Measurements from ENCODE around the gene CADM1. TPM values are rescaled to one million over a fixed set of nuclear protein-coding genes. Genes with fewer than 3 reads are reported as not detected.

Gene CADM1
- 63.0 and 68.9 TPM in 2 replicates for total RNA-seq (2014; rRNA removed; shearing (Covaris generic))

DNA sequence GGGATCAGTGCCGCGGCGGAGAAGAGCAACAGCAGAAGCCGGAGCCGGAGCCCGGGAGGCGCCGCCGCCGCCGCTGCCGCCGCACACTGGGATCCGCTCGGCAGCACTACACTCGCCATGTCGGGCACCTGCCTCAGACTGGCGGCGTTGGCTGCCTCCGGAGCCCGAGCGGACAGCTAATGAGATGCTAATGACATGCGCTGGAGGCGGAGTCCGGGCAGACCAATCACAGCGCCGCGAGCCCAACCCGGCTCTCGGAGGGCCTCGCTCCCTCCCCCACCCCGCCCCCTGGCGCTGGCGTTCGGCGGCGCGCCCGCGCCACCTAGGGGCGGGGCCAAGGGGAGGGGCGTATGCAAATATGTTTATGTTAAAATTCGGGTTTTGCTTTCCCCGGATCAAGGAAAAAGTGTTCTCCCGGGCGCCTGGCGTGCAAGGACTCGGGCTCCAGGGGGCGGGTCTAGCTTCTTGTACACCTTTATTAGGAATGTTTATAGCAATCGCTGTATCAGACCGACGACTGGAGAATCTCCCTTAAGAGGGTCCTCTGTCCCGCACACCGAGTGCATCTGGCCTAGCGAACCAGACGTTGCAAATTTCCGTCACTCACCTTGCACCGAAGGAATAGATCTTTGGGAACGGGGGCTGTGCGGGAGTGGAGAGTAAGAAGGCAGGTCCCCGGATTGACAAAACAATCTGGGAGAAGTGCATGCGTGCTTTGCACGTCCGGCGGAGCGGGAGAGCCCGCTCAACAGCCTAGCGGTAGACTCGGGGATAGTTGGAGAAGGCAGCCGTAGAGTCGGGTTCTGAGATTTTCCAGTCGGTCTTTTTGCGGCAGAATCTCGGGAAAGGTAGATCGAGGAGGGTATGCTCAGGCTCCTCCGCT lies at the start of gene CADM1:
Gene CADM1 (minus strand): TSS at position 140 of the 883 bp plus-strand sequence.
- peak; percentile 94 for DNase-seq (ENCODE audit: low read depth)

DNA sequence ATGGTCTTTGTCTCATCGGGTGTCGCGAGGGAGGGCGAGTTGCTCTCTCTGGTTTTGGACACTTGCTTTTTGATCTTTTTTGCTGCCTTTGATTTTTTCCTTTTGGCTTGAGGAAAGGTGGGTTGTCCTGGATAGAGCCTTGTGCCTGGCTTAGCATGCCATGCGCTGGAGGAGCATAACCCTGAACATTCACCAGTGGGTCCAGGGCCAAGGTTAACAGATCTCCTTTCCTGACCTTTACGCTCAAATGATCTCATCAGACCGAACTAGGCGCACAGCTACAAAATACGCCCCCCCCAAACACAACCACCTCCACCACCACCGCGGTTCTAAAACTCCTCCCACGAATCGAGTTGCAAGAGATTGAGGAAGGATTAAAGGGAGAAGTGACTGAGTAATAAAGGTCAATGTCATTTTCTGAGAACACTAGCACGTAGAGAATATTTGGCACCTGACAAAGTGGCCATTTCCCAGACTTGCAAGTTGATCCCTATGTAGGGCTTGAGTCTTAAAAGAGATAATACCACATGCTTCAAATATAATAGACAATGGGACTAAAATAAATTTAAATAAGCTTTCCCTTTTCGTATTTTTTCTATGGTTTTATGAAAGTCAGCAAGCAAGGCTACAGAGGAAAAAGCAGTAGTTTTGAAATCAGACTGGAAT lies 48.7 kb upstream of the CADM1 start:
- DNase-seq (ENCODE audit: low read depth), result no peak

DNA sequence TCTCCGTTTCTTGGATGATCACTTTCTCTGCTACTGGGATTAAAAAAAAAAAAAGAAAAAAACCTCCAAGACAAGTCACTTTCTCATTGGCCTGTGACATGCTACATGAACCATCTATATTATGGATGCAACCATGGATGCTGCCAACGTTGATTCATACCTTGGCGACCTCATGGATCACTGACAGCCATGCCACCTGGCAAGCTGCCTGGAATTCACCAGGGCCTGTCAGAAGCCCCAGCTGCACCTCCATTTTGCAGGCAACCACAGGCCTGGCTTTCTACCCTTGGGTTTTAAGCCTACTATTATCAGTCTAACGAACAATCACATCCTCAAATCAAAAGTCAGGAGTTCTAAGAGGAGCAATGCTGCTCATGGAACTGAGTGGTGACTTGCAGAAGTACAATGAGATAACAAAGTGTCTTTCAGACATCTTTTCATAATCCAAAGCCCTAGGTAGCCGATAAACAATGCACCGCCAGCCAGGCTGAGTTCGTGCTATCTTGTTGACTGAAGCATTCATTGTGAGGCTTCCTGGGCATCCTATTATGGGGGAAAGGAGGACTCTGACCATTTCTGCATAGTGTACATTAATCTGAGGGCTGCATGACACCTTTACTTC lies 48.0 kb upstream of the CADM1 start:
- no peak for DNase-seq (ENCODE audit: low read depth)

DNA sequence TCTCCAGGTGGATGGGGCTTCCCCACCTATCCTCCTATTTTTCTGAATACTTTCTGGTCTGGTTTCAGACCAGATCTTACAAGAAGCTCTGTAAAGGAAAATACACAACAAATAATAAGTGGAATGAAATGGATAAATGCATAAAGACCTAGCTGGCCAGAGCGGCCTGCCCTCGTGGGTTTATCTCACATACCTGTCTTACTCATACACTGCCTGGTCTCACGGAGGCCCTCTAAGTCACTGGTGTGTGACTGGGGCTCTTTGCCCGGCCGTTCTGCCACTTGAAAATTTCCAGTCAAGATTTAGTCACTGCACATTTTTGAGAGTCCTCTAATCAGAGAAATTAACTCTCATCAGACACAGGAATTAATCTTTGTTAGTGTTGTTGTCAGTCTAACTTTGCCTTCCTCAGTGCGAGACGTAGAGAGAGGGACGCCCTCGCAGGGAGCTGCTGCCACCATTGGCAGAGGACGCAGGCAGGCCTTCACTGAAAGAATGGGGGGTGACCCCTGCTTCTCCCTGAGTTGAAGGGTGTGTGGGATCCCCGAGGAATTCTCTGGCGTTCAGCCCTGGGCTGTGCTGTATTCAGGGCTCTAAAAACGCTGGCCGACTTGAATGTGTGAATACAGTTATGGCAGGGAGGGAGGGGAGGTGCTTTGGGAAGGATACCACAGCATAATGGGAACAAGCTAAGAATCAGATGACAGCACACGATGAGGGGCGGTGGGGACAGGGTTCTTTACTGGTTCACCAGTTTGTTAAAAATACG lies 46.3 kb upstream of the CADM1 start:
- no peak for DNase-seq (ENCODE audit: low read depth)

DNA sequence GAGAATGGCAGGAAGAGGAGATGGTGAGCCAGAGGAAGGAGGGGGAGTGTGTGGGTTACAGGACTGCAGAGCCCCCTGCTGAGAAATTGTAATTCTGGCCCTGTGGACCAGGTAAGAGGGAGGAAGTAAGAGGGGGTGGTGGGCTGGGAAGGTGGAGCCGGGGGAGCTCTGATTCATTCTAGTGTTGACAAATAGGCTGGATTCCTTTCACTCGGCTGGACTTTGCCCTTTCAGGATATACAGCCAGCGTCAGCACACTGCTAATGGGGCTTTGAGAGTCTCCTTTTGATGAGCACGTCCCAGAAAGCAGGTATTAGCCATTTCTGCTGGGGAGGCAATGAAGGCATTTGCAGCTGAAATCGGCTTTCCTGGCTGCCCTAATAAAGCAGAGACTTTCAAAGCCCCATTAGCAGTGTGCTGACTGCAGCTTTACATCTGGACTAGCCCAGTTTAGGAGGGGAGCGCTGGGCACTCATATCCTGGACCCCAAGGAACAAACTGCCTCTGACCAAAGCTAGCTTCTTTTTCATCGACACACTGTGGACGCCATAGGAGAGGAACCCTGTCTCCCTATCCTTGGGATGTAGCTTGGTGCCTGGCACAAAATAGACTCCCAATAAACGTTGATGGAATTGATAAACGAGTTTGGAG lies 44.8 kb upstream of the CADM1 start:
- DNase-seq (ENCODE audit: low read depth), result no peak

DNA sequence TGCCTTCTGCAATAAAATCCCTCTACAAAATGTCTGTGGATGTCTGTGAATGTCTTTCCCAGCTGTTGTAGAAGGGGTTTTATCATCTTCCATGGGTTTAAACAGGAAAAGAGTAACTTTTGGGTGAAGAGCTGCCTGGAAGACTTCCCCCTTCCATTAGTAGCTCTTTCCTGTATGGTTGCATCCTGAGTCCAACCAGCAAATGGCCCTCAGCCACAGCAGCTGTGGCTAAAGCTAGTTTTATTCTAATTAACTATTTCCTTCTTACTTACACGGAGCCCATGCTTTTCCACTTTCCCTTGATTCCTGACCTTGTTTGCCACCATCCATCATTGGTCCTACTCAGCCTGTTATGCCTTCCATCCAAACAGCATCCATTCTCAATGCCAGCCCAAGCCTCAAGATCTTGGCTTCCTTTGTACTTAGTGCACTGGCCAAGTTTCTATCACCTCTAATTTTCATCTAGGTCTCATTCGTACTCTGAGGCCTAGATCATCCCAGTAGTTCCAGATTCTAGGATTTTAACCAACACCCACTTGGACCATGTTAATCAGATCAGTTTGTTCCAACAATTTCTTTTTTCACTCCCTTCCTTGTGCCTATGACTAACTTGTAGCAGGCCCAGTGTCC lies 41.5 kb upstream of the CADM1 start:
- DNase-seq (ENCODE audit: low read depth), result no peak

DNA sequence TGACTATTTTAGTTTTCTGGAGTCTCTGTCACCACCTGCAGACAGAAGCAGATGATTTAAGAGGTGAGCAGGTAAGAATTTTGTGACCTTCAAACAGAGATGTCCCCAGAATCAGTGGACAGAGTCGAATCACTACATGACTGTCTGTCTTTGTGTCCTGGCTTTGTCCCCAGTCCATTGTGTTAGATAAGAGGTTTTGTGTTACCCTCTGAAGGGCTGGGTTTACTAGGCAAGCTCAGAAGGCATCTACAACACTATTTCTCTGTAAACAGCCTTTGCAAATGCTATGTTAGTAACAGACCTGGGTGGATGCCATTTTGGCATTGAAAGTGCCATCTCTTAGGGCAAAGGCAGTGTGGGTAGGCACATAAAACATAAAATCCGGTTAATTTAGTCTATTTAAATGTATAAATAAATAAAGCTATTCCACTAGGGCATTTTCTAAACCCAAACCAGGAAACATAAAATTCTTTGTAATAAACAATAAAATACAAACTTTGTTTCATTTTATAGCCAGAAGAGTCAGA lies 40.3 kb upstream of the CADM1 start:
- DNase-seq (ENCODE audit: low read depth), result no peak

DNA sequence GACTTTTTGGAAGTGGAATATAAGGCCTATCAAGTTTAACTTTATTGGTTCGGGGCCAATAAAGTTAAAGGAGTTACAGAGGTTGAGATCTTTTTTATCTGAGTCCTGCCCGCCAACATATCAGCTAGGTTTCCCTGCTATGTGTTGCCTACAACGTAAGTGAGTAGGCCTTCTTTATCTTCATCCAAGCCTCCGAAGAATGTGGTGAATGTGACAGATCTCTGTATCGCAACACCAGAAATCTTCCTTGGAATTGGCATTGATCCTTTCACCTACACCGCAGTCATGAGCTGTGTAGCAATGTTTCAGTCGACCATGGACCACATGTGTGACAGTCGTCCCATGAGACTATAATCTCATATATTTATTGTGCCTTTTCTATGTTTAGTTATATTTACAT lies 37.3 kb upstream of the CADM1 start:
- DNase-seq (ENCODE audit: low read depth), result no peak

DNA sequence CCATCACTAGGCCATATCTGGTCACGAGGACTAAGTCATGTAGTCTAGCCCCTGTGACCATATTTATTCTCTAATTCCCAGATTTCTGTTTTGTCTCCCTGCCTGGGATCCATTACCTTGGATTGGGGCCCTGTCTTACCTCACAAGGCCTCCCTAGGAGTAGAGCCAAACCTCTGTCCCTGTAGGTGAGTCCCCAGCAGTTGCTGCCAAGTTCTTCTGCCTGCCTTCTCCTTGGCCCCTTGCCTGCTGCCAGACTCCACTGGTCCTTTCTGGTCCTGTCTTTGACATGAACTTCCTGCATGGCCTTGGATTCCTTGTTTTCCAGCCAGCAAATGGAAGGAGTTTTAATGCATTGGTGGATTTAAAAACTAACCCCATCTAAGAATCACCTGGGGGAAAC lies 35.6 kb upstream of the CADM1 start:
- no peak for DNase-seq (ENCODE audit: low read depth)

DNA sequence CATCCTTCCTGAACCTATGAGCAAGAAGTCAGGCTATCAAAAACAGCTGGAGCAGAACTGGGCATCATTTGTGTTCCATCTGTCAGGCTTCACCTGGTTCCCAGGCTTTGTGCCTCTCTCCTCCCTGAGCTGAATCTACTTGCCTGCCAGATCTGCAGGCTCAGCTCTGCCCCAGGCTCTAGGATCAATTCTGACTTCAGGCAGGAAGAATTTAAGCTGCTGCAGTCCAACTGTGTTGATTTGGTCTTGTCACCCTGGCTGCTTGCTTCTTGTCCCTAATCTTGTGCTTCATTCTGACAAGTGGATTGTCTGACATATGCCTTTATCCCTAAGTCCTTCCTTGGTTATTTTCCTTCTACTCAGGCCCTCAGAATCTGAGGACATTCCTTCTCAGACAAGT lies 31.6 kb upstream of the CADM1 start:
- no peak for DNase-seq (ENCODE audit: low read depth)

DNA sequence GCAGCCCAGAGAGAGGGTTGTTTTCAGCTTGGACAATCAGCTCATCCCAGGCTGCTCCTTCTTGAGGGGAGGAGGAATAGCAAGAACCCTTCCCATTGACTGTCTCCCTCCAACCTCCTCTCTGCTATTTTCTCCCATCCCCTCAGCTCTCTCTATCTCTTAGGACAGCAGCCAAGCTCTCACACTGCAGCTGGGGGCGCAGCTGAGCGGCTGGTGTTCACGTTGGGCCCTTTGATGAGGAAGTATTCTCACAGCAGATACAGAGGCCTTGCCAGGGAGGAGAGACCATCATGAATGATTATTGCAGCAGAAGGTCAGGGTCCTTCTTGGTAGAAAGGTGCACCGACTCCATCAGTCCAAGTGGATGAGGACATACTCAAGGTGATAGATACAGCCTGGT lies 26.5 kb upstream of the CADM1 start:
- DNase-seq (ENCODE audit: low read depth), result no peak

DNA sequence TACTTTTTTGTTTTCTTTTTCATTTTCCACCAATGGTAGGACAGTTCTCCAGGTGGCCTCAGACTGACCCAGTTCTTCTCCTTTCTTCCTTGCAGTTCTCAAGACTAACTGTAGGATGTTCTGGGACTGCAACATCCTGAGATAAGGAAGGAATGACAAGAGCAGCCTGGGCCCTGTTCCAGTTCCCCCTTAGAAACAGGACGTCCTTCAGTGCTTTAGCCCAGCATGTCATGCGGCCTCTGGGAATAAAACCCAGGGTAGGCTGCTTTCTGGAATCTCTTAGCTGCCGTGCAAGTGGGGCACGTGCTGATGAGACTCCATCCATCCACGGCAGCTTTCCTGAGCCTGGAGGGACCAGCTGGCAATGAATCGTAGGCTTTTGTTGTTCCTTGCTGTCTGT lies 24.0 kb upstream of the CADM1 start:
- peak; percentile 43 for DNase-seq (ENCODE audit: low read depth)

DNA sequence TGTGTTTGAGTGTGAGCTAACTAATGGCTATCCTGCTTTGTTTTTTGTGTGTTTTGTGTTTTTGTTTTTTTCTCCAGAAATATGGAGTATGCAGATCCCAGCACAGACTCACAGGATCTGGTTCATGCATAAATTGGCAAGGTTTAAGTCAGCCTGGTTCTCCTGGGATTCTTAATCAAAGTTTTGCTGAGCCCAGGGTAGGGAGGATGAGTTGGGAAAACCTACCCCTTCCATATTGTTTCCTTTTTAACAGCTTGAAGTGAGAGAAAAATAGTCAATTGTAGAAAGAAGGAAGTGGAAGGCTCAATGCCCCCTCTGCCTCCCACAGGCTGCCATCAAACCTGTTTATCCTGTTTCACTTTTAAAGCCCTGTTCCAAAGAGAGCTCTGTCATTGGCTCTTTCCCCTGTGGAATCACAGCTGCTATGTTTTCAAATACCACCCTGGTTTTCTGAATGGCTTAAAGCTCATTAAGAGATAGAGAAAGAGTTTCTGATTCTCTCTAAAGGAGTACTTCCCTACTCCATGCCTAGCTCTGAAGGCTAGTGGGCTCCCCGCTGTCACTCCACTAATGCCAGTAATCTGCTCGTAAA lies 23.4 kb upstream of the CADM1 start:
- DNase-seq (ENCODE audit: low read depth), result no peak

DNA sequence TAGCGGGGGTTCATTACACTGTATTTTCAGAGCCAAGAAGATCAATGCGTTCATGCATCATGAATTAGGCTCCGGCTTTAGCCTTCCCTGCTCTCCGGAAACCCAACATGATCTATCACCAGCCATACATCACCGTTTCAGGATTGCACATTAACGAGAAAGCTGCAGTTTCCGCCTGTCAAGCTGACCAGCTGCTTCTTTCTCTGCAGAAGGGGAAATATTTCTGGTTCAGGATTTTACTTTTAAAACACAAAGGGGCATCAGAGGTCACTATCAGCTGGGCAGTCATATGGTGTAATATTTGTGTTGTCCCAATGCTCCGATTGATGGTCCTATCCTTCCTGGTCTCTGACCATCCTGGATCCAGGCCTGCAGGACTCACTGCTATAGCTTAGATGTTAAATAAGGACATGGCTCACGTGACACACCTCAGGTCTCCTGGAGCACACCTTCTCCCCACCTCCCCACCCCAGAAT lies 21.4 kb upstream of the CADM1 start:
- no peak for DNase-seq (ENCODE audit: low read depth)

DNA sequence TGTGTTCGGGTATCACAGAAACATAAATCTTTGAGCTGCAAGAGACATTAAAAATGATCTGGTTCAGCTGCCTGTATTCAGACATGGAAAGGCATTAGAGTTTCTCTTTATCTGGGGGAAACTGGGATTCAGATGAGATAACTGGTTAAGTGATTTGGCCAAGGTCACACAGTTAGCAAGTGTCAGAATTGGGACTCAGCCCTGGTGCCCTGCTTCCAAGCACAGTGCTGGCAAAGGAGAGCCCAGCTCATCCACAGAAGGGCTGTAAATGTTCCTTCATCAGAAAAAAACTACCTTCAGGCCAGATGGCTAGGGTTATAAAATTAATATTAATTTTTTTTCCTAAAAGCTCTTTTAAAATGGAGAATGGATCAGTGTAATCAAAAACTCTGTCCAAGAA lies 20.4 kb upstream of the CADM1 start:
- no peak for DNase-seq (ENCODE audit: low read depth)

DNA sequence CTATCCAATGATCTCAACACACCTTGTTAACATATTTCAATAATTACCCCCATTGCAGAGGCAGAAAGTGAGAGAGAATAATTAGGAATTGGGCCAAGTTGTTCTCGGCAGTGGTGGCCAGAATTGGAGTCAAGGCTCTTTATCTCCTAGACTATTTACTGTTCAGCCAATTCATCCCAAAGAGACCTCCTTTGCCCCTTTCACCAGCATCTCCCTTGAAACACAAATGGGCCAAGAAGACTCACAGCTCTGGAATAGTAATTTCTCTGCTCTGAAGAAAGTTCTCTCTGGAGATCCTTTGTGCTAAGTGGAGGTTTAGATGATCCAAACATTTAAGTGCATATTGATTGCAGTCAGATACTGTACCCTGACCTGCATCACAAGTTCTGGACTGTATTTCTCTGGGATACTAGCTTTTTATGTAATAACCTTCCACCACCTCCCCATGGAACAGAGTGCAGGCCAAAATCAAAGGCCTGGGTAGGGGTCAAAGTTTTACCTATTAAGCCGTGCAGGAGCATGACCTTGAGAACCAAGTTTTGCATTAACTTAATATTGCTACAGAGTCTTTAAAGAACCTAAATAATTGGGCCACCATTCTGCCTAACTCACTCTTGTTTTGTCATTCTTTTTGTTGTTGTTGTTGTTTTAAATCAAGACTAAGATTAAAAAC lies 19.6 kb upstream of the CADM1 start:
- DNase-seq (ENCODE audit: low read depth), result no peak

DNA sequence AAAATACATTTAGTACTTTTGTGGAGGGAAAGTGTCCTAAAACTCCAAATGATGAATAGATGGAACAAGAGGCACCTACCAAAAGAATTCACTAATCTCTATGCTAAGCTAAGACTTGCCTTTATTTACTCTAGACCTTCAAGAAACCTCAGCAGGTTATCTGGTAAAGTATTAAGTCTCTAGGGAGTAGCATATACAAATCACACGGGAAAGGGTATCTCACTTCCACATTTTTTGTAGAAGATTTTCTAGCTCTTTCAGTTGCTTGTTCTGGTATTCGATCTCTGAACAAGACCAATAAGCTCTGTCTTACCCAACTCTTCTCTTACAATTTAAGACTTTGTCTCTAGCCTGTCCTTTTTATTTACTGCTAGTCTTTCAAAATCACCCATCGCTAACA lies 18.1 kb upstream of the CADM1 start:
- no peak for DNase-seq (ENCODE audit: low read depth)

DNA sequence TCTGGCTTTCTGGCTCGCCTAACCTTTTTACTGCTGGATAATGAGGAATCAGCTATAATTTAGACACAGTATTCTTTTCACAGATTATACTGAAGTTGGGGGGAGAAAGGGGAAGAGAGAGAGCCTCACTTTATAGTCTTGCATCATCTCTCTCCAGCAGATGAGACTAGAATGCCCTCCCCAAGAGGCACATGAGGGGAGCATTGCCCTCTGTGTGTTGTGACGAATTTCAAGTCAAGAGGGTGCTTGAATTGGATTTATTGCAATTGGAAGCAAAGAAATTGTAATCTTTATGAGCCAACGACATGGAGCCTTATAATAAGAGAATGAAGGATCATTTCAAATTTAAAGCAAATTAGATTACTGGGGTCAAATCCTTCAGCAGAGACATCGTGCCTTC lies 17.6 kb upstream of the CADM1 start:
- DNase-seq (ENCODE audit: low read depth), result no peak

DNA sequence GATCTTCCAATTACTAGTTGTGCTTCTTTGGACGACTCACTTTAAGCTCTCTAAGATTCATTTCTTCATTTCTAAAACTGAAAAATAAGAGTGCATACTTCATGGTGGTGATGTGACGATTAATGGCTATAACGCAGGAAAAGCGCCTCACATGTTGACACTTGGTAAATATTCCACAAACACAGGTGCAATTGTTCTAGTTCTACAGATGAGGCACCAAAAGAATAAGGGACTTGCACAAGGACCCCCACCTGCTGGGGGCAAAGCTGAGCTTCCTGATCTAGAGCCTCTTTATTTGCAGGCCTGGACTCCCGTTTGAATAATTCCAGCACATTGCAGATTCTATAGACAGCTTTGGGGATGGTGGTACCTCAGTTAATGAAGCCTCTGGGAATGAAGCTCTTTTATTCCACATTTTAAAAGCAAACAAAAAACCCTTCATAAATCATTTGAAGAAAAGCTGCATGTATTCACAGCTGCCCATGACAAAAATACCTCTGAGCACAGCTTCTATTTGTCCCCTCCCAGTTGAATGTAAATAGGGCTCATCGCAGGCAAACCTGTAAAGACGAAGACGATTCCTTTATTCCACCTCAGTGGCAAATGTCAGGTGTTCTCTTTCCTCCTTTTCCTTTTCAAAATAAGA lies 14.9 kb upstream of the CADM1 start:
- DNase-seq (ENCODE audit: low read depth), result no peak

Measured in RPMI7951 (cell line).